GM12801 (cell line): ENCODE results near the gene CTNNA2.

Source experiments
- CTCF ChIP-seq: IDR thresholded peaks from one replicate; pipeline ENCODE4 v1.5.1; 2011; ENCODE audit warnings: control low read depth; ENCODE audit not compliant: insufficient read length; ENCODE audit errors: extremely low read depth

Gene CTNNA2

GRCh38 chr2:79862756-79863155 is 349.9 kb downstream of the CTNNA2 start:
- no peak for TF ChIP-seq CTCF

- no peak for TF ChIP-seq CTCF
Observed at GRCh38 chr2:79872656-79873055, 359.8 kb downstream of the CTNNA2 start.

GRCh38 chr2:79874015-79874414 is 361.2 kb downstream of the CTNNA2 start:
- TF ChIP-seq CTCF = no peak

- no peak for TF ChIP-seq CTCF
Observed at GRCh38 chr2:79876430-79876829, 363.6 kb downstream of the CTNNA2 start.

GRCh38 chr2:79882548-79882947 is 369.7 kb downstream of the CTNNA2 start:
- no peak for TF ChIP-seq CTCF

- no peak for TF ChIP-seq CTCF
Observed at GRCh38 chr2:79887747-79888374, 375.0 kb downstream of the CTNNA2 start.

- no peak for TF ChIP-seq CTCF
Observed at GRCh38 chr2:79892123-79892522, 379.3 kb downstream of the CTNNA2 start.

- no peak for TF ChIP-seq CTCF
Observed at GRCh38 chr2:79899196-79899595, 386.3 kb downstream of the CTNNA2 start.
